WI38 (cell line): Measurements from ENCODE around the gene MDGA2.

Source experiments
- H3K4me3 ChIP-seq: 2 replicates; pipeline ENCODE4 v1.5.1; 2011; ENCODE audit warnings: low read depth, mild to moderate bottlenecking, control low read depth, low read length
- TF ChIP-seq, protein P1 (sequence below): IDR thresholded peaks from 2 replicates; pipeline ENCODE4 v1.5.1; 2012; ENCODE audit warnings: low read depth, mild to moderate bottlenecking, control low read depth, low read length

Gene MDGA2

DNA sequence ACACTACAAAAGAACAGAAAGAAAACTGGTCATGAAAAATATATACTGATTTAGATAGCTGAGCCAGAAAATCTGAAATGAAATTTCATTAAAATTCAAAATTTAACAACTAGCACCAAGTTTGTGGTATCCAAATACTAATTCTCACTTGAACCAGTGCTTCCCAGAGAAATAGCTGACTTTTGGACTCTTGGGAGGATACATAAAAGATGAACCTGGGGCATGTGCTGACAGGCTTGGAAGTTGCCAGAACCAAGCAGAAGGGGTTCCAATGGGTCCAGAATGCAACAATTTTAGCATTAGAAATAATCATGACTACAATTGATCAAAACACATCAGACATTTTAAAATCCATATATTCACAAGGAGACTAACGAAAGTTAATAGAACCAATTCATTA is 175.0 kb downstream of the MDGA2 start:
- no peak overlapping the region for H3K4me3 ChIP-seq
- TF ChIP-seq, protein P1, sequence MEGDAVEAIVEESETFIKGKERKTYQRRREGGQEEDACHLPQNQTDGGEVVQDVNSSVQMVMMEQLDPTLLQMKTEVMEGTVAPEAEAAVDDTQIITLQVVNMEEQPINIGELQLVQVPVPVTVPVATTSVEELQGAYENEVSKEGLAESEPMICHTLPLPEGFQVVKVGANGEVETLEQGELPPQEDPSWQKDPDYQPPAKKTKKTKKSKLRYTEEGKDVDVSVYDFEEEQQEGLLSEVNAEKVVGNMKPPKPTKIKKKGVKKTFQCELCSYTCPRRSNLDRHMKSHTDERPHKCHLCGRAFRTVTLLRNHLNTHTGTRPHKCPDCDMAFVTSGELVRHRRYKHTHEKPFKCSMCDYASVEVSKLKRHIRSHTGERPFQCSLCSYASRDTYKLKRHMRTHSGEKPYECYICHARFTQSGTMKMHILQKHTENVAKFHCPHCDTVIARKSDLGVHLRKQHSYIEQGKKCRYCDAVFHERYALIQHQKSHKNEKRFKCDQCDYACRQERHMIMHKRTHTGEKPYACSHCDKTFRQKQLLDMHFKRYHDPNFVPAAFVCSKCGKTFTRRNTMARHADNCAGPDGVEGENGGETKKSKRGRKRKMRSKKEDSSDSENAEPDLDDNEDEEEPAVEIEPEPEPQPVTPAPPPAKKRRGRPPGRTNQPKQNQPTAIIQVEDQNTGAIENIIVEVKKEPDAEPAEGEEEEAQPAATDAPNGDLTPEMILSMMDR: no peak

DNA sequence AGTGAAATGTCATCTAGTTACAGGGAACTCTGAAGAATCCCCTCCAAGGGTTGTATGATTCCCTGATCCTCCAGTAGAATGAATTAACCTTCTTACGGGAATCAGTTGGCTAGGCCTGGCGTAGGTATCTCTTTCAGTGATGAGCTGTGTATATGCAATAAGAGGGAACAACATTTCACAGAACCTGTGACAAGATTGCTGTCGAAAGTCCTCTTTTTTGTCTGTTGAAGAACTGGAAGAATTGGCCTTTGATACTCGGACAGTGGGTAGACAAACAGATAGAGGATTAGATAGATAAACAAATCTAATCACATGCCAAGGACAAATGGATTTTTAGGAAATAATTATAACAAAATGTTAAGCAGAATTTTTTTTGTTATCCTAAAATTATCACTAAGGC is 184.6 kb downstream of the MDGA2 start:
- H3K4me3 ChIP-seq: no peak overlapping the region
- TF ChIP-seq, protein P1: no peak

GRCh38 chr14:47490353-47490752 is 185.1 kb downstream of the MDGA2 start:
- TF ChIP-seq, protein P1: no peak

DNA sequence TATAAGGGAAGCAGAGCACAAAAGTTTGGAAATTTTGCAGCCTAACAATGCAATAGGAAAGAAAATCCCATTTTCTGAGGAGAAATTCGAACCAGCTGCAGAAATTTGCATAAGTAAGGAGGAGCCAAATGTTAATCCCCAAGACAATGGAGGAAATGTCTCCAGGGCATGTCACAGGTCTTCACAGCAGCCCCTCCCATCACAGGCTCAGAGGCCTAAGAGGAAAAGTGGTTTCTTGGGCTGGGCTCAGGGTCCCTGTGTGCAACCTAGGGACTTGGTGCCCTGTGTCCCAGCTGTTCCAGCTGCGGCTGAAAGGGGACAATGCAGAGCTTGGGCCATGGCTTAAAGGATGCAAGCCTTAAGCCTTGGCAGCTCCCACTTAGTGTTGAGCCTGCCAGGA is 190.0 kb downstream of the MDGA2 start:
- TF ChIP-seq, protein P1: no peak
- no peak overlapping the region for H3K4me3 ChIP-seq

More at GRCh38 chr14:47490353-47490752, 185.1 kb downstream of the MDGA2 start:
- H3K4me3 ChIP-seq: no peak overlapping the region

- TF ChIP-seq, protein P1: no peak
- H3K4me3 ChIP-seq: no peak overlapping the region
These were observed 192.0 kb downstream of the MDGA2 start for GRCh38 chr14:47483449-47483848.

- TF ChIP-seq, protein P1: no peak
These were observed 204.3 kb downstream of the MDGA2 start for GRCh38 chr14:47471075-47471474.

GRCh38 chr14:47466916-47467315 is 208.5 kb downstream of the MDGA2 start:
- TF ChIP-seq, protein P1: no peak
- H3K4me3 ChIP-seq: no peak overlapping the region

More at GRCh38 chr14:47471075-47471474, 204.3 kb downstream of the MDGA2 start:
- no peak overlapping the region for H3K4me3 ChIP-seq
